Gastroesophageal sphincter (tissue), 4 donors: Measurements from ENCODE around the gene NOXO1. TPM values are rescaled to one million over a fixed set of nuclear protein-coding genes. Genes with fewer than 3 reads are reported as not detected.

Experiments used
- ATAC-seq: fragments of 150-250 bp; one replicate; pipeline ENCODE4 v1.9.1; 2016; ENCODE audit warnings: mild to moderate bottlenecking, moderate library complexity
- H3K27ac ChIP-seq, 4 donors: fragments of 200-600 bp; sonication (generic) in 3 of 4; 1 replicate in 3 of 4; 2 replicates in 1 of 4; pipeline ENCODE4 v1.5.1; 2016 to 2019
- H3K27me3 ChIP-seq: fragments of 200-600 bp; sonication (generic); one replicate; pipeline ENCODE4 v1.5.1; 2019
- H3K36me3 ChIP-seq, 2 donors: fragments of 200-600 bp; sonication (generic); one replicate each; pipeline ENCODE4 v1.5.1; 2019; ENCODE audit warnings: control low read depth in 1 of 2
- H3K4me1 ChIP-seq, 3 donors: fragments of 200-600 bp; sonication (generic); 1 replicate in 2 of 3; 2 replicates in 1 of 3; pipeline ENCODE4 v1.5.1; 2016 to 2019; ENCODE audit warnings: control low read depth in 2 of 3
- H3K4me3 ChIP-seq, 2 donors: fragments of 200-600 bp; sonication (generic); one replicate each; pipeline ENCODE4 v1.5.1; 2019; ENCODE audit warnings: mild to moderate bottlenecking in 1 of 2, moderate library complexity in 1 of 2
- H3K9me3 ChIP-seq, 3 donors: fragments of 200-600 bp; sonication (generic); one replicate each; pipeline ENCODE4 v1.5.1; 2017 to 2019; ENCODE audit warnings: control low read depth in 2 of 3
- CTCF ChIP-seq, 4 experiments: fragments of 200-600 bp in 2 of 4; fragments of 450-650 bp in 2 of 4; sonication (generic) in 1 of 4; IDR thresholded peaks; one replicate each; pipeline ENCODE4 v1.5.1; 2017 to 2019; ENCODE audit warnings: antibody characterized with exemption in 4 of 4, mild to moderate bottlenecking in 2 of 4, moderate library complexity in 2 of 4
- EP300 ChIP-seq: sonication (generic); formaldehyde crosslinking; IDR thresholded peaks from one replicate; pipeline ENCODE4 v1.6.1; 2017; ENCODE audit warnings: antibody characterized with exemption, mild to moderate bottlenecking
- POLR2A ChIP-seq, 2 donors: fragments of 450-650 bp; IDR thresholded peaks; one replicate each; pipeline ENCODE4 v1.6.1; 2017; ENCODE audit warnings: antibody characterized with exemption in 2 of 2, mild to moderate bottlenecking in 2 of 2, moderate library complexity in 1 of 2
- POLR2AphosphoS5 ChIP-seq: sonication (generic); formaldehyde crosslinking; IDR thresholded peaks from one replicate; pipeline ENCODE4 v1.6.1; 2017; ENCODE audit warnings: antibody characterized with exemption
- WGBS, 2 donors: methylation state at CpG; one replicate each; pipeline ENCODE4 v1.1.5; 2018; ENCODE audit warnings: low coverage in 1 of 2; 5-methylcytosine and 5-hydroxymethylcytosine counted together
- total RNA-seq, 4 donors: library from RNA; depleted of rRNA; stranded (reverse); fragments of >200 nt; gene quantifications; one replicate each; pipeline ENCODE4 v1.1.0, GENCODE V29; 2016

The NOXO1 gene
- total RNA-seq, 4 donors from 2014 or later: 1.0 to 1.1 TPM; not detected in 2

- Histone ChIP-seq H3K27me3 (peaks cover 55% of the 10 kb centered on the region), H3K4me1 (peaks cover 0 to 43% (median 11%) of the 10 kb centered on the region in 3 donors), H3K4me3 (peak overlapping the region; percentile 74 to 92), H3K36me3 (peaks cover 0 to 25% of the 10 kb centered on the region in 2 donors), H3K9me3 (no peaks in the 10 kb centered on the region), H3K27ac (peak overlapping the region; percentile 7 to 85 (median 80))
- TF ChIP-seq CTCF (IDR thresholded peaks at IDR 0.05) (no peak), POLR2A (IDR thresholded peaks at IDR 0.05) (no peak), EP300 (no peak), POLR2AphosphoS5 (no peak)
- peak; percentile 3 for ATAC-seq
- WGBS, 2 donors: 43 to 58% methylated on average over 5 to 9 of the region's 58 CpGs
Measured at GRCh38 chr16:1984347-1985225, 3.3 kb upstream of the NOXO1 start.

- TF ChIP-seq EP300 (no peak), POLR2A (IDR thresholded peaks at IDR 0.05) (peak; percentile 51 to 68), CTCF (IDR thresholded peaks at IDR 0.05) (peak in 2 of 4 experiments; percentile 1 to 64), POLR2AphosphoS5 (peak; percentile 1)
- ATAC-seq: peak; percentile 94
- peak within 1 kb of the TSS; percentile 7 to 85 (median 80) for H3K27ac ChIP-seq
- 0% methylated on average over 1 of the region's 109 CpGs; no CpG with 5 or more reads in 1 of the 2 donors for WGBS, 2 donors
- H3K4me3 ChIP-seq: peak within 1 kb of the TSS; percentile 74 to 92
- peaks cover 0 to 29% of the 10 kb centered on the region in 2 donors for H3K36me3 ChIP-seq
- H3K4me1 ChIP-seq: peaks cover 0 to 47% (median 11%) of the 10 kb centered on the region in 3 donors
- no peaks in the 10 kb centered on the region for H3K9me3 ChIP-seq
- H3K27me3 ChIP-seq: peaks cover 55% of the 10 kb centered on the region
Measured at GRCh38 chr16:1983544-1984346, 2.5 kb upstream of the NOXO1 start, which contains the start of gene GFER. Gene GFER (plus strand): TSS chr16:1984193. CDS start chr16:1984219, 26 bp downstream.

GRCh38 chr16:1982991-1983543 is 1.8 kb upstream of the NOXO1 start:
- no peak for TF ChIP-seq POLR2AphosphoS5
- TF ChIP-seq CTCF (IDR thresholded peaks at IDR 0.05): peak in 1 of 4 experiments; percentile 4
- peaks cover 0 to 48% (median 11%) of the 10 kb centered on the region in 3 donors for H3K4me1 ChIP-seq
- ATAC-seq: no peak
- H3K9me3 ChIP-seq: no peaks in the 10 kb centered on the region
- peak overlapping the region; percentile 74 to 92 for H3K4me3 ChIP-seq
- H3K36me3 ChIP-seq: peaks cover 0 to 36% of the 10 kb centered on the region in 2 donors
- peak overlapping the region in 3 of 4 donors; percentile 79 to 85 (median 81) for H3K27ac ChIP-seq
- H3K27me3 ChIP-seq: peaks cover 55% of the 10 kb centered on the region
- 31 to 47% methylated on average over 2 to 12 of the region's 19 CpGs for WGBS, 2 donors

- peaks cover 0 to 48% (median 11%) of the 10 kb centered on the region in 3 donors for H3K4me1 ChIP-seq
- H3K27me3 ChIP-seq: peaks cover 63% of the 10 kb centered on the region
- peaks cover 0 to 41% of the 10 kb centered on the region in 2 donors for H3K36me3 ChIP-seq
- H3K27ac ChIP-seq: no peak overlapping the region
- H3K4me3 ChIP-seq: no peak overlapping the region
- WGBS, 2 donors: 57% methylated on average over 1 of the region's 5 CpGs; no CpG with 5 or more reads in 1 of the 2 donors
- TF ChIP-seq POLR2AphosphoS5 (no peak), EP300 (no peak), CTCF (IDR thresholded peaks at IDR 0.05) (no peak), POLR2A (IDR thresholded peaks at IDR 0.05) (no peak)
- H3K9me3 ChIP-seq: no peaks in the 10 kb centered on the region
- ATAC-seq: no peak
Measured at GRCh38 chr16:1982013-1982433, 754 bp upstream of the NOXO1 start.
